ENCODE measurements around the gene VPS13D. TPM values are rescaled to one million over a fixed set of nuclear protein-coding genes. Genes with fewer than 3 reads are reported as not detected.

Gene VPS13D
- total RNA-seq, 1 experiment from 2014 or later: 31.6 TPM

GRCh38 chr1:12415038-12415466, 185.2 kb downstream of the VPS13D start:
- TF ChIP-seq MAX (IDR thresholded peaks at IDR 0.05): no peak
- TF ChIP-seq ZNF274 (IDR thresholded peaks at IDR 0.05; ENCODE audit: low read depth, low read length): no peak
- no peak for TF ChIP-seq YY1 (IDR thresholded peaks at IDR 0.05; ENCODE audit: extremely low read depth, insufficient replicate concordance, low read depth, low read length)
- TF ChIP-seq CEBPB (IDR thresholded peaks at IDR 0.05; ENCODE audit: low read depth): no peak
- TF ChIP-seq ELF1 (IDR thresholded peaks at IDR 0.05; ENCODE audit: borderline replicate concordance, low read depth): no peak
- TF ChIP-seq ZBTB33 (IDR thresholded peaks at IDR 0.05; ENCODE audit: extremely low read depth, insufficient replicate concordance, low read length): no peak
- TF ChIP-seq ZFX (IDR thresholded peaks at IDR 0.05): no peak
- TF ChIP-seq SP1 (IDR thresholded peaks at IDR 0.05; ENCODE audit: low read depth): no peak
- TF ChIP-seq POLR2AphosphoS5 (IDR thresholded peaks at IDR 0.05; ENCODE audit: low read depth, low read length): no peak
- TF ChIP-seq ATF3 (IDR thresholded peaks at IDR 0.05): no peak
- TF ChIP-seq CTCF (IDR thresholded peaks at IDR 0.05 in 2 of 3, conservative IDR thresholded peaks at IDR 0.05 in 1 of 3; ENCODE audit: borderline replicate concordance in 1 of 3, insufficient read depth in 1 of 3, low read depth in 2 of 3, low read length in 2 of 3): no peak
- no peak for TF ChIP-seq EZH2 (IDR thresholded peaks at IDR 0.05)
- TF ChIP-seq REST (IDR thresholded peaks at IDR 0.05; ENCODE audit: low read depth): no peak
- Histone ChIP-seq H2AFZ (ENCODE audit: low read depth, low read length, poor library complexity, severe bottlenecking) (no peak overlapping the region), H3K9me3 (ENCODE audit: control insufficient read depth in 1 of 2, insufficient read depth in 1 of 2, low read depth in 1 of 2, low read length in 2 of 2) (peaks cover 0 to 3% of the 10 kb centered on the region in 2 experiments; a peak in 1 of 4 replicates), H3K36me3 (ENCODE audit: control insufficient read depth in 1 of 2, insufficient read depth in 2 of 2, low read length in 2 of 2) (0 out of 4 replicates have a peak, but pooled peaks cover 0 to 20% of the 10 kb centered on the region in 2 experiments), H3K4me1 (ENCODE audit: control insufficient read depth in 1 of 2, insufficient read depth in 2 of 2, low read length in 2 of 2) (peaks cover 4 to 12% of the 10 kb centered on the region in 2 experiments; a peak in 2 of 4 replicates), H3K9ac (ENCODE audit: low read length) (no peak overlapping the region), H3K79me2 (ENCODE audit: insufficient read depth, low read length) (no peaks in the 10 kb centered on the region), H3K27ac (ENCODE audit: low read depth, low read length) (no peak overlapping the region), H3K27me3 (ENCODE audit: insufficient read depth, low read length) (no peaks in the 10 kb centered on the region), H4K20me1 (ENCODE audit: insufficient read depth) (no peaks in the 10 kb centered on the region), H3K9me2 (ENCODE audit: insufficient read depth) (no peaks in the 10 kb centered on the region), H3K4me2 (ENCODE audit: low read length) (no peak overlapping the region), H3K4me3 (replicated peaks in 1 of 2; ENCODE audit: low read depth in 1 of 2, low read length in 2 of 2) (no peak overlapping the region)
- ChIA-PET POLR2A (no interaction called here), RAD21 (ENCODE audit: low non-redundant PET in 1 of 2, low total read pairs in 2 of 2, uncharacterized antibody in 2 of 2, unreplicated experiment in 2 of 2) (no interaction called here), CTCF (no interaction called here)
- intact Hi-C loops (cut with micrococcal nuclease): no loop called here
- ATAC-seq (no peak), DNase-seq (ENCODE audit: low read depth, low spot score) (no peak)
- no TSS peak for BruUV-seq (replicated peaks)

Data from HCT116 (cell line).